CD4-positive, alpha-beta T cell (primary cell): ENCODE data around the gene ZSCAN1. TPM values are rescaled to one million over a fixed set of nuclear protein-coding genes. Genes with fewer than 3 reads are reported as not detected.

ENCODE experiments used
- ATAC-seq: fragments of 200-7000 bp; cut with Tn5 transposase; one replicate; pipeline ENCODE4 v1.10.0; 2022; ENCODE audit warnings: mild to moderate bottlenecking; ENCODE audit not compliant: poor library complexity
- CTCF ChIA-PET: fragments of 350-600 bp; sonication (Branson Sonifier 250); formaldehyde crosslinking; loops from one replicate; lab custom pipeline; 2021; ENCODE audit warnings: antibody characterized with exemption, inconsistent platforms; lab: Charles Lee
- POLR2A ChIA-PET: fragments of 350-600 bp; sonication (Branson Sonifier 250); formaldehyde crosslinking; loops from one replicate; lab custom pipeline; 2021; ENCODE audit warnings: antibody characterized with exemption, inconsistent platforms; lab: Charles Lee
- DNase-seq, 14 experiments: peaks; one replicate each; pipeline ENCODE4 v3.0.0-alpha.2; 2013 to 2020; ENCODE audit warnings: mixed read lengths in 2 of 14
- H3K27ac ChIP-seq, 2 donors: one replicate each; pipeline versions ENCODE4 v1.5.1 to v1.7.0; 2013; ENCODE audit warnings: low read length in 2 of 2, low read depth in 1 of 2, mild to moderate bottlenecking in 1 of 2
- H3K27me3 ChIP-seq, 2 experiments: 1 replicate in 1 of 2; 2 replicates in 1 of 2; pipeline versions ENCODE4 v1.6.1 to v1.7.0; 2013; ENCODE audit warnings: low read length in 2 of 2, control low read depth in 1 of 2, mild to moderate bottlenecking in 1 of 2, moderate library complexity in 1 of 2; ENCODE audit not compliant: insufficient read depth in 2 of 2, control insufficient read depth in 1 of 2
- H3K36me3 ChIP-seq: one replicate; pipeline ENCODE4 v1.6.1; 2013; ENCODE audit warnings: low read length, control low read depth; ENCODE audit not compliant: insufficient read depth
- H3K4me1 ChIP-seq: one replicate; pipeline ENCODE4 v1.6.1; 2013; ENCODE audit warnings: low read length, control low read depth; ENCODE audit not compliant: insufficient read depth
- H3K4me3 ChIP-seq: one replicate; pipeline ENCODE4 v1.5.1; 2013; ENCODE audit warnings: mild to moderate bottlenecking, low read length, moderate library complexity
- H3K9me3 ChIP-seq, 2 experiments: 1 replicate in 1 of 2; 2 replicates in 1 of 2; pipeline versions ENCODE4 v1.6.1 to v1.7.0; 2013; ENCODE audit warnings: low read length in 2 of 2, mild to moderate bottlenecking in 2 of 2, control low read depth in 1 of 2, moderate library complexity in 1 of 2; ENCODE audit not compliant: control insufficient read depth in 1 of 2, insufficient read depth in 1 of 2
- H3K27ac Mint-ChIP-seq: one replicate; pipeline ENCODE4 v1.8.0; 2020; ENCODE audit warnings: mixed read lengths
- H3K27me3 Mint-ChIP-seq: one replicate; pipeline ENCODE4 v1.8.0; 2021; ENCODE audit warnings: mixed read lengths
- H3K36me3 Mint-ChIP-seq: one replicate; pipeline ENCODE4 v1.8.0; 2021; ENCODE audit warnings: low read depth, mixed read lengths
- H3K4me1 Mint-ChIP-seq: one replicate; pipeline ENCODE4 v1.8.0; 2021; ENCODE audit warnings: low read depth, mixed read lengths
- H3K4me3 Mint-ChIP-seq: one replicate; pipeline ENCODE4 v1.8.0; 2020; ENCODE audit warnings: mild to moderate bottlenecking, mixed read lengths
- H3K9me3 Mint-ChIP-seq: one replicate; pipeline ENCODE4 v1.8.0; 2020; ENCODE audit warnings: mixed read lengths
- intact Hi-C, 2 experiments: fragments of 100-400 bp; cut with DNase I in 1 of 2; cut with micrococcal nuclease in 1 of 2; formaldehyde crosslinking; loops; one replicate each; pipeline versions ENCODE4 v1.15.1 to v1.9.0; 2023 to 2025; cut with DNase I, micrococcal nuclease
- total RNA-seq, 174 experiments: library from RNA in 2 of 174; stranded (reverse) in 2 of 174; gene quantifications; one replicate each; pipeline ENCODE4 v1.2.3 and lab custom pipeline; 2021 to 2026
- TF ChIP-seq, protein P1 (sequence below): fragments of 200-600 bp; IDR thresholded peaks from one replicate; pipeline ENCODE4 v1.8.0; 2022; ENCODE audit warnings: antibody characterized with exemption, mild to moderate bottlenecking

The ZSCAN1 gene
- total RNA-seq, 2 experiments from 2014 or later = not detected

- peaks cover 77 to 94% of the 10 kb centered on the region in 2 experiments for H3K9me3 ChIP-seq
- CTCF ChIA-PET = no interaction called here
- no peaks in the 10 kb centered on the region for H3K4me1 Mint-ChIP-seq
- POLR2A ChIA-PET = no interaction called here
- intact Hi-C loops = no loop called here
- peaks cover 8% of the 10 kb centered on the region for H3K36me3 ChIP-seq
- peaks cover 12% of the 10 kb centered on the region for H3K9me3 Mint-ChIP-seq
- TF ChIP-seq, protein P1, sequence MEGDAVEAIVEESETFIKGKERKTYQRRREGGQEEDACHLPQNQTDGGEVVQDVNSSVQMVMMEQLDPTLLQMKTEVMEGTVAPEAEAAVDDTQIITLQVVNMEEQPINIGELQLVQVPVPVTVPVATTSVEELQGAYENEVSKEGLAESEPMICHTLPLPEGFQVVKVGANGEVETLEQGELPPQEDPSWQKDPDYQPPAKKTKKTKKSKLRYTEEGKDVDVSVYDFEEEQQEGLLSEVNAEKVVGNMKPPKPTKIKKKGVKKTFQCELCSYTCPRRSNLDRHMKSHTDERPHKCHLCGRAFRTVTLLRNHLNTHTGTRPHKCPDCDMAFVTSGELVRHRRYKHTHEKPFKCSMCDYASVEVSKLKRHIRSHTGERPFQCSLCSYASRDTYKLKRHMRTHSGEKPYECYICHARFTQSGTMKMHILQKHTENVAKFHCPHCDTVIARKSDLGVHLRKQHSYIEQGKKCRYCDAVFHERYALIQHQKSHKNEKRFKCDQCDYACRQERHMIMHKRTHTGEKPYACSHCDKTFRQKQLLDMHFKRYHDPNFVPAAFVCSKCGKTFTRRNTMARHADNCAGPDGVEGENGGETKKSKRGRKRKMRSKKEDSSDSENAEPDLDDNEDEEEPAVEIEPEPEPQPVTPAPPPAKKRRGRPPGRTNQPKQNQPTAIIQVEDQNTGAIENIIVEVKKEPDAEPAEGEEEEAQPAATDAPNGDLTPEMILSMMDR = no peak
- H3K27me3 Mint-ChIP-seq = no peaks in the 10 kb centered on the region
- DNase-seq = no peak
- H3K27ac Mint-ChIP-seq = no peak overlapping the region
- no peak overlapping the region for H3K27ac ChIP-seq
- peaks cover 75% of the 10 kb centered on the region for H3K36me3 Mint-ChIP-seq
- H3K27me3 ChIP-seq = no peaks in the 10 kb centered on the region
- H3K4me3 Mint-ChIP-seq = no peak overlapping the region
- ATAC-seq = no peak
- no peak overlapping the region for H3K4me3 ChIP-seq
- no peaks in the 10 kb centered on the region for H3K4me1 ChIP-seq
These were observed 51.6 kb downstream of the ZSCAN1 start for GRCh38 chr19:58085348-58085875.

- peaks cover 6% of the 10 kb centered on the region for H3K9me3 Mint-ChIP-seq
- intact Hi-C loops = no loop called here
- peaks cover 69% of the 10 kb centered on the region for H3K36me3 Mint-ChIP-seq
- H3K4me1 ChIP-seq = no peaks in the 10 kb centered on the region
- H3K4me3 Mint-ChIP-seq = no peak overlapping the region
- H3K9me3 ChIP-seq = peaks cover 67 to 96% of the 10 kb centered on the region in 2 experiments
- H3K36me3 ChIP-seq = peaks cover 8% of the 10 kb centered on the region
- TF ChIP-seq, protein P1 = no peak
- no peak overlapping the region for H3K4me3 ChIP-seq
- no peaks in the 10 kb centered on the region for H3K27me3 ChIP-seq
- ChIA-PET CTCF (no interaction called here), POLR2A (interaction anchor here (1.0 kb wide), 1 partner anchor 378 kb away, joined by 3 read pairs; the partner anchor contains the start of gene ZNF154)
- no peaks in the 10 kb centered on the region for H3K27me3 Mint-ChIP-seq
- DNase-seq (no peak), ATAC-seq (no peak)
- H3K27ac Mint-ChIP-seq = no peak overlapping the region
- no peaks in the 10 kb centered on the region for H3K4me1 Mint-ChIP-seq
- H3K27ac ChIP-seq = no peak overlapping the region
These were observed 53.2 kb downstream of the ZSCAN1 start for GRCh38 chr19:58086825-58087710.

DNA sequence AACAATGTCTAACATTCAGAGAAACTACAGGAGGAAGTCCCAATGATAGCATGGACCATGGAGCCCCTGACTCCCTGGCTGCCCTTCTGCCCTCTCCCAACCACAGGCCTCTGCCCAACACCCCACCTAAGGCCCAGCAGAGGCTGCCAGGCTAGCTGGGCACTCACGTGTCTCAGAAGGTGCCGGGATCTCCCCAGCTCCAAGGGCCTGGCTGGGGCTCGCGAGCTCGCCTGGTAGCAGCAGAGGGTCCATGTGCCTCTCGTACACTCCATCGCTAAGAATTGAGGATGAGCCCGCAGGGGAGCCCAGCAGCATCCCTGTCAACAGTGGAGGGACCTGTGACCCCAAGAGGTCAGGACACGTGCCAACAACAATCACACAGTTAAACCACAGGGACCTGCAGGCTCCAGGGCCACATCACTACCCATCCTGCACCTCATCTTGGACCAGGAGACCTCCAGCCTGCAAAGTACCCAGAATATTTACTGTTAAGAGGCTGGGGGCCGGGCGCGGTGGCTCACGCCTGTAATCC lies 54.8 kb downstream of the ZSCAN1 start:
- ATAC-seq (no peak), DNase-seq (no peak)
- Histone ChIP-seq H3K4me1 (no peaks in the 10 kb centered on the region), H3K9me3 (peaks cover 69 to 96% of the 10 kb centered on the region in 2 experiments), H3K4me3 (no peak overlapping the region), H3K27me3 (no peaks in the 10 kb centered on the region), H3K27ac (no peak overlapping the region), H3K36me3 (peaks cover 8% of the 10 kb centered on the region)
- TF ChIP-seq, protein P1 = no peak
- ChIA-PET POLR2A (no interaction called here), CTCF (no interaction called here)
- Mint-ChIP-seq H3K4me1 (no peaks in the 10 kb centered on the region), H3K27ac (no peak overlapping the region), H3K4me3 (no peak overlapping the region), H3K27me3 (no peaks in the 10 kb centered on the region), H3K9me3 (peaks cover 6% of the 10 kb centered on the region), H3K36me3 (peaks cover 72% of the 10 kb centered on the region)
- intact Hi-C loops = no loop called here
